AG04450 (cell line): ENCODE results near the gene EFCAB14. TPM values are rescaled to one million over a fixed set of nuclear protein-coding genes. Genes with fewer than 3 reads are reported as not detected.

Experiments
- CTCF ChIA-PET: fragments of 300-600, 350-600 bp; formaldehyde crosslinking; extraction: SDS; loops from one replicate; lab custom pipeline; 2022; ENCODE audit warnings: antibody characterized with exemption, inconsistent platforms; lab: Charles Lee
- POLR2A ChIA-PET: fragments of 350-600 bp; formaldehyde crosslinking; extraction: SDS; loops from one replicate; lab custom pipeline; 2021; ENCODE audit warnings: antibody characterized with exemption, inconsistent platforms; lab: Yijun Ruan, JAX
- DNase-seq: peaks from one replicate; pipeline ENCODE4 v3.0.0-alpha.2; 2011; ENCODE audit warnings: low read depth, low spot score
- H3K27ac ChIP-seq: one replicate; pipeline ENCODE4 v1.5.1; 2012; ENCODE audit warnings: low read depth, low read length, control low read depth
- H3K27me3 ChIP-seq: one replicate; pipeline ENCODE4 v1.6.0; 2012; ENCODE audit warnings: low read length; ENCODE audit not compliant: control insufficient read depth, insufficient read depth
- H3K4me3 ChIP-seq: 2 replicates; pipeline ENCODE4 v1.5.1; 2011; ENCODE audit warnings: mild to moderate bottlenecking, low read depth, low read length, control low read depth
- H3K9me3 ChIP-seq: 2 replicates; pipeline ENCODE4 v1.5.1; 2012; ENCODE audit warnings: low read length; ENCODE audit not compliant: control insufficient read depth, insufficient read depth
- CTCF ChIP-seq: IDR thresholded peaks from 2 replicates; pipeline ENCODE4 v1.5.1; 2011; ENCODE audit warnings: low read depth, low read length, control low read depth, inconsistent platforms
- polyA minus RNA-seq: library from RNA; depleted of rRNA, polyadenylated mRNA; stranded (reverse); fragments of >200 nt; gene quantifications from 2 replicates; pipeline ENCODE4 v1.2.3, GENCODE V29; 2011; rRNA and poly(A)+ RNA removed
- polyA plus RNA-seq: library from polyadenylated mRNA; depleted of rRNA; stranded (reverse); fragments of >200 nt; gene quantifications from 2 replicates; pipeline ENCODE4 v1.2.3, GENCODE V29; 2011; rRNA removed

The EFCAB14 gene
- 54.3 and 69.9 TPM in 2 replicates for polyA plus RNA-seq
- polyA minus RNA-seq, result 35.6 and 44.8 TPM in 2 replicates

GRCh38 chr1:46718727-46719622 is at the start of gene EFCAB14:
TSS of gene EFCAB14 (minus strand) at chr1:46719114. CDS start at chr1:46718087, 1,027 bp downstream.
- Histone ChIP-seq H3K4me3 (peak within 1 kb of the TSS; percentile 90), H3K27me3 (peaks cover 11% of the 10 kb centered on the region), H3K9me3 (no peaks in the 10 kb centered on the region; the same call in 1 of the 2 replicates), H3K27ac (no peak within 1 kb of the TSS)
- peak; percentile 59 for DNase-seq
- TF ChIP-seq CTCF, result no peak
- ChIA-PET CTCF (interaction anchor here (1.0 to 1.1 kb wide), 2 partner anchors 11 to 460 kb away, joined by 3 to 4 read pairs; no protein-coding TSS in a partner anchor), POLR2A (interaction anchor here (1.4 kb wide), 1 partner anchor 11 kb away, joined by 4 read pairs; no protein-coding TSS in a partner anchor)

- H3K9me3 ChIP-seq, result peaks cover 9% of the 10 kb centered on the region; the same call in 1 of the 2 replicates
- no peak overlapping the region for H3K27ac ChIP-seq
- ChIA-PET POLR2A (no interaction called here), CTCF (no interaction called here)
- no peaks in the 10 kb centered on the region for H3K27me3 ChIP-seq
- DNase-seq, result no peak
- no peak for TF ChIP-seq CTCF
- no peak overlapping the region for H3K4me3 ChIP-seq
Measured at GRCh38 chr1:46768445-46768844, 49.5 kb upstream of the EFCAB14 start.

- CTCF ChIA-PET, result no interaction called here
- no peak for DNase-seq
- H3K27me3 ChIP-seq, result no peaks in the 10 kb centered on the region
- H3K27ac ChIP-seq, result no peak overlapping the region
- TF ChIP-seq CTCF, result no peak
- no peak overlapping the region for H3K4me3 ChIP-seq
- peaks cover 9% of the 10 kb centered on the region; the same call in 1 of the 2 replicates for H3K9me3 ChIP-seq
- POLR2A ChIA-PET, result no interaction called here
Measured at GRCh38 chr1:46767649-46768282, 48.9 kb upstream of the EFCAB14 start.

GRCh38 chr1:46764402-46764801 is 45.5 kb upstream of the EFCAB14 start:
- H3K9me3 ChIP-seq, result no peaks in the 10 kb centered on the region
- H3K27ac ChIP-seq, result no peak overlapping the region
- no peak for DNase-seq
- H3K27me3 ChIP-seq, result no peaks in the 10 kb centered on the region
- TF ChIP-seq CTCF, result no peak
- ChIA-PET CTCF (interaction anchor here (0.7 kb wide), 1 partner anchor 17 kb away, joined by 3 read pairs; no protein-coding TSS in a partner anchor), POLR2A (no interaction called here)
- no peak overlapping the region for H3K4me3 ChIP-seq

GRCh38 chr1:46761740-46762139 is 42.8 kb upstream of the EFCAB14 start:
- CTCF ChIA-PET, result no interaction called here
- H3K9me3 ChIP-seq, result no peaks in the 10 kb centered on the region

More at GRCh38 chr1:46761740-46762139, 42.8 kb upstream of the EFCAB14 start:
- H3K27me3 ChIP-seq, result no peaks in the 10 kb centered on the region
- H3K27ac ChIP-seq, result no peak overlapping the region
- DNase-seq, result no peak
- no peak overlapping the region for H3K4me3 ChIP-seq
- POLR2A ChIA-PET, result no interaction called here
- TF ChIP-seq CTCF, result no peak
